NCI-H2171 (cell line): ENCODE results near the gene OR10H1.
"Not testable (repeated sequence)": the region's sequence is repeated elsewhere in the genome, so short reads cannot be mapped to it uniquely, and the experiment has no call there.

Experiments used
- DNase-seq: peaks from one replicate; lab custom pipeline; 2025; lab: John Stamatoyannopoulos, UW

Gene OR10H1

GRCh38 chr19:15815306-15815705 lies at the start of gene OR10H1:
Gene OR10H1, minus strand, starts transcription at chr19:15815664. Its CDS starts 7,627 bp downstream, at chr19:15808037.
- DNase-seq = no peak

- no peak for DNase-seq
Observed at GRCh38 chr19:15864824-15865223, 49.4 kb upstream of the OR10H1 start.

- no peak for DNase-seq
Observed at GRCh38 chr19:15863272-15863671, 47.8 kb upstream of the OR10H1 start.

- DNase-seq = no peak
Observed at GRCh38 chr19:15862444-15862843, 47.0 kb upstream of the OR10H1 start.

- no peak for DNase-seq
Observed at GRCh38 chr19:15860522-15860921, 45.1 kb upstream of the OR10H1 start.

GRCh38 chr19:15859187-15859586 lies 43.7 kb upstream of the OR10H1 start:
- DNase-seq = no peak

- no peak for DNase-seq
Observed at GRCh38 chr19:15850385-15850784, 34.9 kb upstream of the OR10H1 start.

- DNase-seq = no peak
Observed at GRCh38 chr19:15846923-15847322, 31.5 kb upstream of the OR10H1 start.

GRCh38 chr19:15843894-15844222 lies 28.4 kb upstream of the OR10H1 start:
- DNase-seq = not testable (repeated sequence)

GRCh38 chr19:15843203-15843893 lies 27.9 kb upstream of the OR10H1 start:
- no peak for DNase-seq

- DNase-seq = no peak
Observed at GRCh38 chr19:15841875-15842569, 26.6 kb upstream of the OR10H1 start.

GRCh38 chr19:15840833-15841232 lies 25.4 kb upstream of the OR10H1 start:
- DNase-seq = no peak

GRCh38 chr19:15839888-15840287 lies 24.4 kb upstream of the OR10H1 start:
- not testable (repeated sequence) for DNase-seq

- no peak for DNase-seq
Observed at GRCh38 chr19:15838351-15838750, 22.9 kb upstream of the OR10H1 start.

- DNase-seq = no peak
Observed at GRCh38 chr19:15837221-15837731, 21.8 kb upstream of the OR10H1 start.

GRCh38 chr19:15836330-15837220 lies 21.1 kb upstream of the OR10H1 start:
- peak; percentile 85 for DNase-seq

GRCh38 chr19:15835565-15836329 lies 20.3 kb upstream of the OR10H1 start:
- not testable (repeated sequence) for DNase-seq

- DNase-seq = not testable (repeated sequence)
Observed at GRCh38 chr19:15834232-15834631, 18.8 kb upstream of the OR10H1 start.

GRCh38 chr19:15831626-15832025 lies 16.2 kb upstream of the OR10H1 start:
- DNase-seq = no peak

- no peak for DNase-seq
Observed at GRCh38 chr19:15829786-15830185, 14.3 kb upstream of the OR10H1 start.

GRCh38 chr19:15829306-15829698 lies 13.8 kb upstream of the OR10H1 start:
- DNase-seq = no peak
